Daoy (cell line): ENCODE data around the gene TRHDE. TPM values are rescaled to one million over a fixed set of nuclear protein-coding genes. Genes with fewer than 3 reads are reported as not detected.
"Not testable (repeated sequence)": the region's sequence is repeated elsewhere in the genome, so short reads cannot be mapped to it uniquely, and the experiment has no call there.

Experiments
- DNase-seq: peaks from one replicate; pipeline ENCODE4 v3.0.0-alpha.2; 2015; ENCODE audit warnings: low read depth
- total RNA-seq: library from RNA; depleted of rRNA; stranded (reverse); fragments of >200 nt; shearing (Covaris generic); gene quantifications from 2 replicates; pipeline ENCODE4 v1.2.3, GENCODE V29; 2014

Gene TRHDE
- total RNA-seq, 1 experiment from 2014 or later = 7.9 TPM

- no peak for DNase-seq
These were observed 346.6 kb downstream of the TRHDE start for GRCh38 chr12:72618764-72619163.

GRCh38 chr12:72622556-72622955 lies 350.4 kb downstream of the TRHDE start:
- DNase-seq = no peak

GRCh38 chr12:72631926-72632685 lies 359.9 kb downstream of the TRHDE start:
- no peak for DNase-seq

- DNase-seq = no peak
These were observed 370.5 kb downstream of the TRHDE start for GRCh38 chr12:72642706-72643105.

GRCh38 chr12:72647139-72647538 lies 375.0 kb downstream of the TRHDE start:
- DNase-seq = no peak

GRCh38 chr12:72658615-72659014 lies 386.4 kb downstream of the TRHDE start:
- no peak for DNase-seq

GRCh38 chr12:72660174-72660573 lies 388.0 kb downstream of the TRHDE start:
- DNase-seq = not testable (repeated sequence)

- no peak for DNase-seq
These were observed 401.7 kb downstream of the TRHDE start for GRCh38 chr12:72673853-72674252.

- DNase-seq = no peak
These were observed 404.4 kb downstream of the TRHDE start for GRCh38 chr12:72676556-72676955.

- DNase-seq = no peak
These were observed 405.0 kb downstream of the TRHDE start for GRCh38 chr12:72677139-72677538.

GRCh38 chr12:72677846-72678245 lies 405.7 kb downstream of the TRHDE start:
- no peak for DNase-seq

- DNase-seq = no peak
These were observed 407.1 kb downstream of the TRHDE start for GRCh38 chr12:72679147-72679757.

- no peak for DNase-seq
These were observed 408.9 kb downstream of the TRHDE start for GRCh38 chr12:72681028-72681427.

GRCh38 chr12:72684491-72684890 lies 412.3 kb downstream of the TRHDE start:
- no peak for DNase-seq

- no peak for DNase-seq
These were observed 420.2 kb downstream of the TRHDE start for GRCh38 chr12:72692338-72692737.

- no peak for DNase-seq
These were observed 422.0 kb downstream of the TRHDE start for GRCh38 chr12:72694193-72694592.

- no peak for DNase-seq
These were observed 427.2 kb downstream of the TRHDE start for GRCh38 chr12:72699362-72699761.

GRCh38 chr12:72712025-72712424 lies 439.9 kb downstream of the TRHDE start:
- not testable (repeated sequence) for DNase-seq

GRCh38 chr12:72716221-72716620 lies 444.1 kb downstream of the TRHDE start:
- DNase-seq = no peak

- no peak for DNase-seq
These were observed 444.9 kb downstream of the TRHDE start for GRCh38 chr12:72717036-72717435.
